MM.1S (cell line): ENCODE measurements around the gene ROR2.

Experiments used
- DNase-seq: peaks from one replicate; pipeline ENCODE4 v3.0.0-alpha.2; 2015
- H2AFZ ChIP-seq: fragments of 300-600 bp; sonication (generic); 2 replicates; pipeline ENCODE4 v1.6.0; 2016; ENCODE audit warnings: antibody characterized with exemption, low read length
- H3F3A ChIP-seq: fragments of 300-600 bp; sonication (generic); 2 replicates; pipeline ENCODE4 v1.6.1; 2016; ENCODE audit warnings: mild to moderate bottlenecking, antibody characterized with exemption, low read length, moderate library complexity, mixed read lengths; ENCODE audit not compliant: insufficient read depth
- H3K27ac ChIP-seq: fragments of 300-600 bp; sonication (generic); 2 replicates; pipeline ENCODE4 v1.5.1; 2016; ENCODE audit warnings: mild to moderate bottlenecking, low read length
- H3K27me3 ChIP-seq: fragments of 300-600 bp; sonication (generic); replicated peaks from 2 replicates; pipeline ENCODE4 v1.6.0; 2016; ENCODE audit warnings: low read length; ENCODE audit not compliant: insufficient read depth
- H3K36me3 ChIP-seq: fragments of 300-600 bp; sonication (generic); replicated peaks from 2 replicates; pipeline ENCODE4 v1.6.1; 2016; ENCODE audit warnings: mild to moderate bottlenecking, low read length, mixed read lengths; ENCODE audit not compliant: insufficient read depth
- H3K4me1 ChIP-seq: fragments of 300-600 bp; sonication (generic); 2 replicates; pipeline ENCODE4 v1.6.1; 2016; ENCODE audit warnings: low read length, mixed read lengths
- H3K4me2 ChIP-seq: fragments of 300-600 bp; sonication (generic); 2 replicates; pipeline ENCODE4 v1.6.0; 2016; ENCODE audit warnings: low read depth, low read length
- H3K4me3 ChIP-seq: fragments of 300-600 bp; sonication (generic); 2 replicates; pipeline ENCODE4 v1.5.1; 2016; ENCODE audit warnings: low read length, mixed read lengths
- H3K79me2 ChIP-seq: fragments of 300-600 bp; sonication (generic); 2 replicates; pipeline ENCODE4 v1.6.1; 2016; ENCODE audit warnings: mixed run types, low read length, mixed read lengths
- H3K9ac ChIP-seq: fragments of 300-600 bp; sonication (generic); 2 replicates; pipeline ENCODE4 v1.6.1; 2016; ENCODE audit warnings: low read length, mixed read lengths
- H3K9me2 ChIP-seq: fragments of 300-600 bp; sonication (generic); replicated peaks from 2 replicates; pipeline ENCODE4 v1.6.1; 2016; ENCODE audit warnings: mild to moderate bottlenecking, low read length, mixed read lengths; ENCODE audit not compliant: insufficient read depth
- H3K9me3 ChIP-seq: fragments of 300-600 bp; sonication (generic); replicated peaks from 2 replicates; pipeline ENCODE4 v1.6.1; 2016; ENCODE audit warnings: mild to moderate bottlenecking, low read length, mixed read lengths; ENCODE audit not compliant: insufficient read depth
- H4K20me1 ChIP-seq: fragments of 300-600 bp; sonication (generic); 2 replicates; pipeline ENCODE4 v1.6.1; 2016; ENCODE audit warnings: mild to moderate bottlenecking, low read length, moderate library complexity, mixed read lengths; ENCODE audit not compliant: insufficient read depth
- EZH2 ChIP-seq: fragments of 300-600 bp; sonication (generic); optimal IDR thresholded peaks from 2 replicates; pipeline ENCODE3; 2017; ENCODE audit warnings: low read depth, mild to moderate bottlenecking, antibody characterized with exemption, low read length, mixed read lengths
- EZH2phosphoT487 ChIP-seq: fragments of 300-600 bp; sonication (generic); IDR thresholded peaks from 2 replicates; pipeline ENCODE4 v1.6.1; 2018; ENCODE audit warnings: antibody characterized with exemption, low read length
- TF ChIP-seq, protein P1 (sequence below): fragments of 300-600 bp; sonication (generic); IDR thresholded peaks from 2 replicates; pipeline ENCODE4 v1.5.1; 2016; ENCODE audit warnings: antibody characterized with exemption, low read length, mixed read lengths

ROR2 gene

DNA sequence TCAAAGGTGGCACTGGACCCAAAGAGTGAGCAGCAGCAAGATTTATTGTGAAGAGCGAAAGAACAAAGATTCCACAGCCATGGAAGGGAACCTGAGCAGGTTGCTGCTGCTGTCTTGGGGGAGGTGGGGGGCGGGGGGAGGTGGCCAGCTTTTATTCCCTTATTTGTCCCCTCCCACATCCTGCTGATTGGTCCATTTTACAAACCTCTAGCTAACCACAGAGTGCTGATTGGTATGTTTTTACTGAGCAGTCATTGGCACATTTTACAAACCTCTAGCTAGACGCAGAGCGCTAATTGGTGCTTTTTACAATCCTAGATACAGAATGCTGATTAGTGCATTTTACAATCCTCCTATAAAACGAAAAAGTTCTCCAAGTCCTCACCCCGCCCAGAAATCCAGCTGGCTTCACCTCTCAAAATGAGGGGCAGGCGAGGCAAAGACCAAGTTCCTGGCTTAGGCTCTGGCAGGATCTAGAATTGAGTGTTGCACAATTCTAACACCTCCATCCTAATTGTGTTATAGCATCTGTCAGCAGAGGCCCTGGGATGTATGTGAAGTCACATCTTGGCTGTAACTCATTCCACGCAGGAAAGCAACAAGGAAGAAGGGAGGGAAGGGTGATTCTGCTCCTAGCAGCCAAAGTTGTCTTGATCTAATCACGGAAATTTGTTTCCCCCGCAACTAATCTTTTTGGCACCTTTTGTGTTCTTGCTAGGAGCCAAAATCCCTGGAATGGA lies 34.3 kb downstream of the ROR2 start:
- no peak overlapping the region for H2AFZ ChIP-seq
- H3K36me3 ChIP-seq, result no peaks in the 10 kb centered on the region
- no peak overlapping the region for H3K9ac ChIP-seq
- H4K20me1 ChIP-seq, result no peaks in the 10 kb centered on the region
- H3K27me3 ChIP-seq, result no peaks in the 10 kb centered on the region
- H3K27ac ChIP-seq, result no peak overlapping the region
- no peak for TF ChIP-seq EZH2
- TF ChIP-seq, protein P1, sequence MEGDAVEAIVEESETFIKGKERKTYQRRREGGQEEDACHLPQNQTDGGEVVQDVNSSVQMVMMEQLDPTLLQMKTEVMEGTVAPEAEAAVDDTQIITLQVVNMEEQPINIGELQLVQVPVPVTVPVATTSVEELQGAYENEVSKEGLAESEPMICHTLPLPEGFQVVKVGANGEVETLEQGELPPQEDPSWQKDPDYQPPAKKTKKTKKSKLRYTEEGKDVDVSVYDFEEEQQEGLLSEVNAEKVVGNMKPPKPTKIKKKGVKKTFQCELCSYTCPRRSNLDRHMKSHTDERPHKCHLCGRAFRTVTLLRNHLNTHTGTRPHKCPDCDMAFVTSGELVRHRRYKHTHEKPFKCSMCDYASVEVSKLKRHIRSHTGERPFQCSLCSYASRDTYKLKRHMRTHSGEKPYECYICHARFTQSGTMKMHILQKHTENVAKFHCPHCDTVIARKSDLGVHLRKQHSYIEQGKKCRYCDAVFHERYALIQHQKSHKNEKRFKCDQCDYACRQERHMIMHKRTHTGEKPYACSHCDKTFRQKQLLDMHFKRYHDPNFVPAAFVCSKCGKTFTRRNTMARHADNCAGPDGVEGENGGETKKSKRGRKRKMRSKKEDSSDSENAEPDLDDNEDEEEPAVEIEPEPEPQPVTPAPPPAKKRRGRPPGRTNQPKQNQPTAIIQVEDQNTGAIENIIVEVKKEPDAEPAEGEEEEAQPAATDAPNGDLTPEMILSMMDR, result no peak
- no peak for TF ChIP-seq EZH2phosphoT487
- no peaks in the 10 kb centered on the region for H3K9me2 ChIP-seq
- no peak for DNase-seq
- peaks cover 33% of the 10 kb centered on the region; the same call in 1 of the 2 replicates for H3K79me2 ChIP-seq
- peaks cover 14% of the 10 kb centered on the region for H3K4me1 ChIP-seq
- no peak overlapping the region for H3K4me3 ChIP-seq
- no peak overlapping the region for H3K4me2 ChIP-seq
- no peaks in the 10 kb centered on the region for H3K9me3 ChIP-seq
- H3F3A ChIP-seq, result peaks cover 14% of the 10 kb centered on the region

DNA sequence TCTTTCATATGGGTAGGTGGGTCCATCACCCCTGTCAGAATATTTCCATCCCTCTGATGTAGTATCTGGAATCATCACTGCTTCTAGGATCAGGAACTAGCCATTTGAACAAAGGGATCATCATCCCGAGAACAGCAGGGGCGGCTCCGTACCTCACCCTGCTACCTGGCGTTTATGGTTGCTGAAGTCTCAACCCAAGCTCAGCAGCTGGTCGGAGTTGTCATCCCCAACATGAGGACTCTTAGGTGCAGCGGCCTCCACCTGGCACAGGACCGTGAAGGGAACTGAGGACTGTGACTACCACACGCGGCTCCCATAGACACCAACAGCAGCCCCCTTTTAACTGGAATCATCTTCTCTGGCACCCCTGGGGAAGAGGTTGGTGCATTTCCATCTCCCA lies 35.1 kb downstream of the ROR2 start:
- Histone ChIP-seq H3K4me2 (no peak overlapping the region), H3K36me3 (no peaks in the 10 kb centered on the region), H3K27me3 (no peaks in the 10 kb centered on the region), H3K27ac (no peak overlapping the region), H3K9ac (no peak overlapping the region), H2AFZ (no peak overlapping the region), H3F3A (peaks cover 14% of the 10 kb centered on the region), H3K9me3 (no peaks in the 10 kb centered on the region), H3K4me3 (no peak overlapping the region), H3K4me1 (peaks cover 18% of the 10 kb centered on the region), H4K20me1 (no peaks in the 10 kb centered on the region), H3K79me2 (peaks cover 39% of the 10 kb centered on the region), H3K9me2 (no peaks in the 10 kb centered on the region)
- no peak for TF ChIP-seq EZH2phosphoT487
- TF ChIP-seq, protein P1, result no peak
- no peak for TF ChIP-seq EZH2
- DNase-seq, result no peak

DNA sequence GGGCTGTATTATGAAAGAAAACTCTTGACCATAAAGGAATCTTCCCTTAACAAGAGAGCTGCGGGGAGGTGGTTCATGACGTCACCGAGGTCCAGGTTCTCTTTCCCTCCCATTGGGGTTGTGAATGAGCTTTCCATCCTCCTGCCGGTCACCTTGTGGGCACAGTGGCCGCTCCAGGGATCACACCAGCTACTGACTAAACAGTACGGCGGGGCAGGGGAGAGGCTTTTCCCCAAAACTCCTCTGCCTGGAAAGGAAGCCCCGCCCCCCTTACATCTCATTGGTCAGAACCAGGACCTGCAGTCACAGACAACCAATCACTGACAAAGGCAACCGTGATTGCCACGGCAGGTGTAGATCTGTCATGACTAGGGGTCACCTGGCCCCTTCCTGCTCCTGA lies 35.6 kb downstream of the ROR2 start:
- H3K9ac ChIP-seq, result no peak overlapping the region
- H3K27ac ChIP-seq, result no peak overlapping the region
- H3K4me2 ChIP-seq, result no peak overlapping the region
- no peaks in the 10 kb centered on the region for H3K9me3 ChIP-seq
- H3K9me2 ChIP-seq, result no peaks in the 10 kb centered on the region
- H3K4me1 ChIP-seq, result peaks cover 19% of the 10 kb centered on the region
- no peaks in the 10 kb centered on the region for H3K36me3 ChIP-seq
- TF ChIP-seq EZH2phosphoT487 (no peak), EZH2 (no peak)
- TF ChIP-seq, protein P1, result no peak
- no peak overlapping the region for H3K4me3 ChIP-seq
- H3F3A ChIP-seq, result peaks cover 14% of the 10 kb centered on the region
- H2AFZ ChIP-seq, result no peak overlapping the region
- DNase-seq, result no peak
- peaks cover 36% of the 10 kb centered on the region for H3K79me2 ChIP-seq
- H3K27me3 ChIP-seq, result no peaks in the 10 kb centered on the region
- H4K20me1 ChIP-seq, result no peaks in the 10 kb centered on the region
